Neural progenitor cell (in vitro differentiated cells): ENCODE data around the gene NCBP2L. TPM values are rescaled to one million over a fixed set of nuclear protein-coding genes. Genes with fewer than 3 reads are reported as not detected.

Experiments used
- DNase-seq: peaks from one replicate; pipeline ENCODE4 v3.0.0-alpha.2; 2016; ENCODE audit warnings: low spot score
- H2AFZ ChIP-seq: fragments of 200-600 bp; sonication (generic); replicated peaks from 2 replicates; pipeline ENCODE4 v1.6.1; 2016; ENCODE audit warnings: antibody characterized with exemption
- H3F3A ChIP-seq: fragments of 200-600 bp; sonication (generic); 2 replicates; pipeline ENCODE4 v1.6.1; 2016; ENCODE audit warnings: antibody characterized with exemption, low read depth
- H3K27ac ChIP-seq: fragments of 200-600 bp; sonication (generic); 2 replicates; pipeline ENCODE4 v1.5.1; 2016; ENCODE audit warnings: mild to moderate bottlenecking
- H3K27me3 ChIP-seq: fragments of 200-600 bp; sonication (generic); 2 replicates; pipeline ENCODE4 v1.6.1; 2016; ENCODE audit warnings: mild to moderate bottlenecking, moderate library complexity
- H3K36me3 ChIP-seq: fragments of 200-600 bp; sonication (generic); 2 replicates; pipeline ENCODE4 v1.5.1; 2016
- H3K4me1 ChIP-seq: fragments of 200-600 bp; sonication (generic); 2 replicates; pipeline ENCODE4 v1.6.1; 2016; ENCODE audit warnings: mixed run types
- H3K4me2 ChIP-seq: fragments of 200-600 bp; sonication (generic); 2 replicates; pipeline ENCODE4 v1.6.1; 2016
- H3K4me3 ChIP-seq: fragments of 200-600 bp; sonication (generic); 2 replicates; pipeline ENCODE4 v1.5.1; 2016
- H3K79me2 ChIP-seq: fragments of 200-600 bp; sonication (generic); 2 replicates; pipeline ENCODE4 v1.6.1; 2016; ENCODE audit warnings: low read depth
- H3K9ac ChIP-seq: fragments of 200-600 bp; sonication (generic); 2 replicates; pipeline ENCODE4 v1.6.1; 2016
- H3K9me3 ChIP-seq: fragments of 200-600 bp; sonication (generic); 2 replicates; pipeline ENCODE4 v1.5.1; 2016; ENCODE audit warnings: low read depth
- H4K20me1 ChIP-seq: fragments of 200-600 bp; sonication (generic); 2 replicates; pipeline ENCODE4 v1.6.1; 2016; ENCODE audit warnings: low read depth
- H3K27ac Mint-ChIP-seq: 3 replicates; pipeline ENCODE4 v1.8.0; 2021; ENCODE audit warnings: mixed read lengths
- H3K27me3 Mint-ChIP-seq: 2 replicates; pipeline ENCODE4 v1.8.0; 2022; ENCODE audit warnings: low read depth, mild to moderate bottlenecking, inconsistent platforms, moderate library complexity, mixed read lengths; ENCODE audit not compliant: insufficient read depth
- H3K36me3 Mint-ChIP-seq: 3 replicates; pipeline ENCODE4 v1.8.0; 2021; ENCODE audit warnings: mixed read lengths
- H3K4me1 Mint-ChIP-seq: 3 replicates; pipeline ENCODE4 v1.8.0; 2021; ENCODE audit warnings: mixed read lengths
- H3K4me3 Mint-ChIP-seq: 3 replicates; pipeline ENCODE4 v1.8.0; 2021; ENCODE audit warnings: mild to moderate bottlenecking, moderate library complexity, mixed read lengths
- H3K9me3 Mint-ChIP-seq: 3 replicates; pipeline ENCODE4 v1.8.0; 2020; ENCODE audit warnings: mixed read lengths
- EZH2 ChIP-seq: fragments of 200-600 bp; sonication (generic); IDR thresholded peaks from 2 replicates; pipeline ENCODE4 v1.6.1; 2017; ENCODE audit warnings: antibody characterized with exemption, mild to moderate bottlenecking, moderate library complexity
- EZH2phosphoT487 ChIP-seq: fragments of 200-600 bp; sonication (generic); IDR thresholded peaks from 2 replicates; pipeline ENCODE4 v1.6.1; 2017; ENCODE audit warnings: antibody characterized with exemption
- total RNA-seq: library from RNA; depleted of rRNA; stranded (reverse); fragments of >200 nt; gene quantifications from 2 replicates; pipeline ENCODE4 v1.2.3, GENCODE V29; 2015; ENCODE audit warnings: low replicate concordance
- TF ChIP-seq, protein P1 (sequence below): fragments of 200-600 bp; sonication (generic); IDR thresholded peaks from 2 replicates; pipeline ENCODE4 v1.5.1; 2017; ENCODE audit warnings: antibody characterized with exemption, mild to moderate bottlenecking

NCBP2L gene
- total RNA-seq, 1 donor from 2014 or later, result not detected

DNA sequence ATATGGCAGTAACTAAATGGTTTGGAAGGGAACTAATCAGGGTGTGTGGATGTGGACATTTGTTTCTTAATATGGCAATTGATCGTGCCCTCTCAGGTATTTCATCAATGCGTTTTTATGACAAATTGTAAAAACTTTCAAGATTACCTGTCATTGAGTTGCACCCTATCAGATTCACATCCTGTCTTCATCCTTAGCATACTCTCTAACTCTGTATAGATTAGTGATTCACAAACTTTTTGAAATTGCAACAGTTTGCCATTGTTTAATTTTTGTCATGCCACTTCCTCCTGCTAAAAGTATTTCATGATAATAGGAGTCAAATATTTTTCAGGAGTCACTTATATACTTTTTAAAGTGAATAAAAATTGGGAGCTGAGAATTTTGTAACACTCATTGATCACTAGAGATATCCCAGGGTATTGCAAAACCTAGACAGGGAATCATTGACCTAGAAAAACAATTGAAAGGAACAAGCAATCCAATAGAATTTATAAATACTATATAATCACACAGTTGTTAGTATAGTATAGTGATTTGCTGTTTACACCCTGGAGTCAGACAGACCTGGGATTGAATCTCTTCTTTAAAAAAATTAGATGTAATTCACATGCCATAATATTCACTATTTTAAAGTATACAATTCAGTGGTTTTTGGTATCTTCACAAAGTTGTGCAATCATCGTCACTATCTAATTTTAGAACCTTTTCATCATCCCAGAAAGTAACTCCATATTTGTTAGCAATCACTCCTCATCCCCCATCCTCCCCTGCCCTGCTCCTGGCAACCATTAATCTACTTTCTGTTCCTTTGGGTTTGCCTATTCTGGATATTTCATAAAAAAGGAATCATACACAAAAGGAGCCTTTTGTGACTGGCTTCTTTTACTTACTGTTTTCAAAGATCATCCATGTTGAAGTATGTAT lies 57.0 kb downstream of the NCBP2L start:
- peaks cover 2% of the 10 kb centered on the region for H3K4me1 Mint-ChIP-seq

DNA sequence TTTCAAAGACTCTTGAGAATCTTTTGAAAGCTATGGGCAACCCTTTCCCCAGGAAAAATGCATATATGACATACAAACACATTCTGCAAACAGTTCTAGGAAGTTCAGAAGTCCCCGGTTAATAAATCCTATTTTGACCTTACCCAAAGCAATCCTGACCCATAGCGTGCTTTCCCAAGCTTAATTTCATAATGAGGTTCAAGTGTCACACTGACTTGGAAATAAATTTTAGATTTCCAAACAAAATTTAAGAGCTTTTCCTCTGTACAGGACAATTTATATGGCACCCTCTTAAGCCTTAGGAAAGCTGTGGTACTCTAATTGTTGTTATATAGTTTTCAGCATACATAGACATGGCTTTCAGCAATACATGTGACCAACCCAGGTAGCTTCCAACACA lies 59.4 kb downstream of the NCBP2L start:
- Histone ChIP-seq H3K36me3 (no peaks in the 10 kb centered on the region), H3K9me3 (no peaks in the 10 kb centered on the region), H3K4me1 (no peaks in the 10 kb centered on the region), H4K20me1 (no peaks in the 10 kb centered on the region), H3F3A (no peaks in the 10 kb centered on the region), H3K4me3 (no peak overlapping the region), H3K4me2 (no peak overlapping the region), H3K27ac (no peak overlapping the region), H3K9ac (no peak overlapping the region), H3K79me2 (no peaks in the 10 kb centered on the region), H2AFZ (no peak overlapping the region), H3K27me3 (no peaks in the 10 kb centered on the region)
- no peak overlapping the region for H3K4me3 Mint-ChIP-seq
- H3K36me3 Mint-ChIP-seq, result no peaks in the 10 kb centered on the region
- H3K9me3 Mint-ChIP-seq, result no peaks in the 10 kb centered on the region
- TF ChIP-seq EZH2phosphoT487 (no peak), EZH2 (no peak)
- TF ChIP-seq, protein P1, sequence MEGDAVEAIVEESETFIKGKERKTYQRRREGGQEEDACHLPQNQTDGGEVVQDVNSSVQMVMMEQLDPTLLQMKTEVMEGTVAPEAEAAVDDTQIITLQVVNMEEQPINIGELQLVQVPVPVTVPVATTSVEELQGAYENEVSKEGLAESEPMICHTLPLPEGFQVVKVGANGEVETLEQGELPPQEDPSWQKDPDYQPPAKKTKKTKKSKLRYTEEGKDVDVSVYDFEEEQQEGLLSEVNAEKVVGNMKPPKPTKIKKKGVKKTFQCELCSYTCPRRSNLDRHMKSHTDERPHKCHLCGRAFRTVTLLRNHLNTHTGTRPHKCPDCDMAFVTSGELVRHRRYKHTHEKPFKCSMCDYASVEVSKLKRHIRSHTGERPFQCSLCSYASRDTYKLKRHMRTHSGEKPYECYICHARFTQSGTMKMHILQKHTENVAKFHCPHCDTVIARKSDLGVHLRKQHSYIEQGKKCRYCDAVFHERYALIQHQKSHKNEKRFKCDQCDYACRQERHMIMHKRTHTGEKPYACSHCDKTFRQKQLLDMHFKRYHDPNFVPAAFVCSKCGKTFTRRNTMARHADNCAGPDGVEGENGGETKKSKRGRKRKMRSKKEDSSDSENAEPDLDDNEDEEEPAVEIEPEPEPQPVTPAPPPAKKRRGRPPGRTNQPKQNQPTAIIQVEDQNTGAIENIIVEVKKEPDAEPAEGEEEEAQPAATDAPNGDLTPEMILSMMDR, result no peak
- no peaks in the 10 kb centered on the region for H3K4me1 Mint-ChIP-seq
- no peaks in the 10 kb centered on the region for H3K27me3 Mint-ChIP-seq
- no peak overlapping the region for H3K27ac Mint-ChIP-seq
- no peak for DNase-seq

More for the DNA sequence above, 57.0 kb downstream of the NCBP2L start:
- no peak for DNase-seq
- H3K36me3 ChIP-seq, result no peaks in the 10 kb centered on the region
- peaks cover 2% of the 10 kb centered on the region for H3K27me3 Mint-ChIP-seq
- H3K4me3 Mint-ChIP-seq, result no peak overlapping the region
- H3K27me3 ChIP-seq, result no peaks in the 10 kb centered on the region
- no peaks in the 10 kb centered on the region for H3K36me3 Mint-ChIP-seq
- no peak overlapping the region for H3K27ac ChIP-seq
- H3F3A ChIP-seq, result no peaks in the 10 kb centered on the region
- H3K79me2 ChIP-seq, result no peaks in the 10 kb centered on the region
- TF ChIP-seq EZH2 (no peak), EZH2phosphoT487 (no peak)
- TF ChIP-seq, protein P1, result no peak
- H3K9ac ChIP-seq, result no peak overlapping the region
- no peaks in the 10 kb centered on the region for H4K20me1 ChIP-seq
- H3K4me2 ChIP-seq, result no peak overlapping the region
- H3K27ac Mint-ChIP-seq, result no peak overlapping the region
- no peaks in the 10 kb centered on the region for H3K9me3 Mint-ChIP-seq
- H3K4me1 ChIP-seq, result no peaks in the 10 kb centered on the region
- H3K4me3 ChIP-seq, result no peak overlapping the region
- no peak overlapping the region for H2AFZ ChIP-seq
- H3K9me3 ChIP-seq, result no peaks in the 10 kb centered on the region

DNA sequence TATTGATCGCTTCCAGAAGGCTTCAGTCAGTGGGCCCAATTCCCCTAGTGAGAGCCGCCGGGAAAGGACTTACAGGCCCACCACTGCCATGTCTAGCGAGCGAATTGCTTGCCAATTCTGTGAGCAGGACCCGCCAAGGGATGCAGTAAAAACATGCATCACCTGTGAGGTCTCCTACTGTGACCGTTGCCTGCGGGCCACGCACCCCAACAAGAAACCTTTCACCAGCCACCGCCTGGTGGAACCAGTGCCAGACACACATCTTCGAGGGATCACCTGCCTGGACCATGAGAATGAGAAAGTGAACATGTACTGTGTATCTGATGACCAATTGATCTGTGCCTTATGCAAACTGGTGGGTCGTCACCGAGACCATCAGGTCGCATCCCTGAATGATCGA lies 63.4 kb downstream of the NCBP2L start:
- no peaks in the 10 kb centered on the region for H3K4me1 ChIP-seq
- H4K20me1 ChIP-seq, result no peaks in the 10 kb centered on the region
- H3K27me3 Mint-ChIP-seq, result no peaks in the 10 kb centered on the region
- DNase-seq, result no peak
- no peaks in the 10 kb centered on the region for H3K9me3 ChIP-seq
- H3K79me2 ChIP-seq, result no peaks in the 10 kb centered on the region
- H2AFZ ChIP-seq, result no peak overlapping the region
- H3K4me1 Mint-ChIP-seq, result no peaks in the 10 kb centered on the region
- no peaks in the 10 kb centered on the region for H3K36me3 Mint-ChIP-seq
- TF ChIP-seq, protein P1, result no peak
- TF ChIP-seq EZH2 (no peak), EZH2phosphoT487 (no peak)
- no peaks in the 10 kb centered on the region for H3K9me3 Mint-ChIP-seq
- no peaks in the 10 kb centered on the region for H3K36me3 ChIP-seq
- H3K4me3 ChIP-seq, result no peak overlapping the region
- H3K27ac Mint-ChIP-seq, result no peak overlapping the region
- H3K9ac ChIP-seq, result no peak overlapping the region
- no peaks in the 10 kb centered on the region for H3F3A ChIP-seq
- H3K27ac ChIP-seq, result no peak overlapping the region
- H3K4me3 Mint-ChIP-seq, result no peak overlapping the region
- H3K27me3 ChIP-seq, result no peaks in the 10 kb centered on the region
- H3K4me2 ChIP-seq, result no peak overlapping the region
